Mesenchymal stem cell (in vitro differentiated cells and primary cell): ENCODE results near the gene CDCP1.
"Not testable (repeated sequence)": the region's sequence is repeated elsewhere in the genome, so short reads cannot be mapped to it uniquely, and the experiment has no call there.

ENCODE experiments used
- DNase-seq: peaks from one replicate; pipeline ENCODE4 v3.0.0-alpha.2; 2013
- H2AFZ ChIP-seq: one replicate; pipeline ENCODE4 v1.6.1; 2013; ENCODE audit warnings: low read depth, mild to moderate bottlenecking, control low read depth, inconsistent platforms, low read length, moderate library complexity
- H2AK5ac ChIP-seq: 2 replicates; pipeline ENCODE4 v1.6.1; 2013; ENCODE audit warnings: low read length, moderate library complexity, mild to moderate bottlenecking, inconsistent platforms; ENCODE audit not compliant: severe bottlenecking
- H2BK120ac ChIP-seq: one replicate; pipeline ENCODE4 v1.6.1; 2013; ENCODE audit warnings: low read depth, mild to moderate bottlenecking, inconsistent platforms, low read length, moderate library complexity
- H2BK12ac ChIP-seq, 2 experiments: one replicate each; pipeline ENCODE4 v1.6.1; 2013; ENCODE audit warnings: inconsistent platforms in 2 of 2, low read length in 2 of 2, mild to moderate bottlenecking in 2 of 2, moderate library complexity in 2 of 2, control low read depth in 1 of 2
- H2BK15ac ChIP-seq: one replicate; pipeline ENCODE4 v1.6.1; 2013; ENCODE audit warnings: mild to moderate bottlenecking, low read depth, inconsistent platforms; ENCODE audit not compliant: poor library complexity, severe bottlenecking
- H2BK5ac ChIP-seq: 2 replicates; pipeline ENCODE4 v1.6.1; 2013; ENCODE audit warnings: low read depth, mild to moderate bottlenecking, low read length, control low read depth, inconsistent platforms; ENCODE audit not compliant: poor library complexity, severe bottlenecking
- H3K14ac ChIP-seq, 2 experiments: one replicate each; pipeline ENCODE4 v1.6.1; 2013; ENCODE audit warnings: inconsistent platforms in 2 of 2, low read length in 2 of 2, control low read depth in 1 of 2, mild to moderate bottlenecking in 1 of 2, moderate library complexity in 1 of 2
- H3K18ac ChIP-seq, 2 experiments: one replicate each; pipeline ENCODE4 v1.6.1; 2013; ENCODE audit warnings: inconsistent platforms in 2 of 2, low read length in 2 of 2, control low read depth in 1 of 2, low read depth in 1 of 2, mild to moderate bottlenecking in 1 of 2
- H3K23ac ChIP-seq, 2 experiments: one replicate each; pipeline ENCODE4 v1.6.1; 2013; ENCODE audit warnings: inconsistent platforms in 2 of 2, low read length in 2 of 2, mild to moderate bottlenecking in 2 of 2, moderate library complexity in 2 of 2, control low read depth in 1 of 2
- H3K27ac ChIP-seq: 2 replicates; pipeline ENCODE4 v1.5.1; 2013; ENCODE audit warnings: mild to moderate bottlenecking, moderate library complexity, low read length, control low read depth, inconsistent platforms; ENCODE audit not compliant: poor library complexity, severe bottlenecking
- H3K27me3 ChIP-seq, 2 experiments: 2 replicates each; pipeline versions ENCODE4 v1.6.1 to v1.7.0; 2013; ENCODE audit warnings: low read length in 2 of 2, mild to moderate bottlenecking in 2 of 2, moderate library complexity in 2 of 2, control low read depth in 1 of 2, inconsistent platforms in 1 of 2; ENCODE audit not compliant: control insufficient read depth in 1 of 2, insufficient read depth in 1 of 2
- H3K36me3 ChIP-seq, 2 experiments: 2 replicates each; pipeline versions ENCODE4 v1.6.1 to v1.7.0; 2013; ENCODE audit warnings: low read length in 2 of 2, control low read depth in 1 of 2, inconsistent platforms in 1 of 2, low read depth in 1 of 2, mild to moderate bottlenecking in 1 of 2; ENCODE audit not compliant: insufficient read depth in 2 of 2, control insufficient read depth in 1 of 2
- H3K4ac ChIP-seq, 2 experiments: one replicate each; pipeline ENCODE4 v1.6.1; 2013; ENCODE audit warnings: inconsistent platforms in 2 of 2, low read length in 2 of 2, mild to moderate bottlenecking in 2 of 2, moderate library complexity in 2 of 2, control low read depth in 1 of 2, low read depth in 1 of 2
- H3K4me1 ChIP-seq: 2 replicates; pipeline ENCODE4 v1.6.1; 2013; ENCODE audit warnings: low read depth, low read length, control low read depth; ENCODE audit not compliant: control insufficient read depth, insufficient read depth
- H3K4me2 ChIP-seq: 2 replicates; pipeline ENCODE4 v1.6.1; 2013; ENCODE audit warnings: low read length, mild to moderate bottlenecking, inconsistent platforms; ENCODE audit not compliant: poor library complexity, severe bottlenecking
- H3K4me3 ChIP-seq, 2 experiments: 2 replicates each; pipeline versions ENCODE4 v1.5.1 to v1.7.0; 2013; ENCODE audit warnings: low read length in 2 of 2, mild to moderate bottlenecking in 2 of 2, control low read depth in 1 of 2, low read depth in 1 of 2; ENCODE audit not compliant: insufficient read depth in 1 of 2
- H3K79me1 ChIP-seq: replicated peaks from 2 replicates; pipeline ENCODE4 v1.6.1; 2013; ENCODE audit warnings: mild to moderate bottlenecking, control low read depth, low read length, inconsistent platforms; ENCODE audit not compliant: poor library complexity, severe bottlenecking
- H3K9ac ChIP-seq: 2 replicates; pipeline ENCODE4 v1.7.0; 2013; ENCODE audit warnings: mild to moderate bottlenecking, low read length, moderate library complexity
- H3K9me3 ChIP-seq: 2 replicates; pipeline ENCODE4 v1.7.0; 2013; ENCODE audit warnings: mild to moderate bottlenecking, low read length; ENCODE audit not compliant: control insufficient read depth
- H4K8ac ChIP-seq: one replicate; pipeline ENCODE4 v1.6.1; 2013; ENCODE audit warnings: inconsistent platforms, mild to moderate bottlenecking, low read length, moderate library complexity
- H4K91ac ChIP-seq: one replicate; pipeline ENCODE4 v1.6.1; 2013; ENCODE audit warnings: mild to moderate bottlenecking, low read length, inconsistent platforms
- WGBS: methylation state at CpG from one replicate; pipeline ENCODE4 v1.1.7; 2013; ENCODE audit warnings: mixed read lengths; 5-methylcytosine and 5-hydroxymethylcytosine counted together

CDCP1 gene

GRCh38 chr3:45055411-45056143 lies 90.6 kb downstream of the CDCP1 start:
- peak overlapping the region; percentile 74 for H2BK5ac ChIP-seq
- peak overlapping the region; percentile 87 for H4K91ac ChIP-seq
- H3K4me2 ChIP-seq: no peak overlapping the region
- no peak overlapping the region for H3K14ac ChIP-seq
- H2BK12ac ChIP-seq: peak overlapping the region; percentile 74 to 87
- DNase-seq: peak; percentile 92
- peak overlapping the region in 1 of 2 experiments; percentile 82 for H3K4ac ChIP-seq
- H3K36me3 ChIP-seq: no peaks in the 10 kb centered on the region
- peaks cover 12% of the 10 kb centered on the region for H3K4me1 ChIP-seq
- peak overlapping the region; percentile 80 for H4K8ac ChIP-seq
- no peak overlapping the region for H2AFZ ChIP-seq
- peak overlapping the region; percentile 74 for H3K9ac ChIP-seq
- no peaks in the 10 kb centered on the region for H3K79me1 ChIP-seq
- H3K27me3 ChIP-seq: no peaks in the 10 kb centered on the region
- WGBS: 24% methylated on average over 3 of the region's 7 CpGs
- H2BK120ac ChIP-seq: peak overlapping the region; percentile 64
- no peaks in the 10 kb centered on the region for H3K9me3 ChIP-seq
- peak overlapping the region; percentile 98 for H2AK5ac ChIP-seq
- peak overlapping the region; percentile 37 to 91 for H3K18ac ChIP-seq
- no peak overlapping the region for H3K23ac ChIP-seq
- peak overlapping the region; percentile 98 for H3K27ac ChIP-seq
- no peak overlapping the region for H2BK15ac ChIP-seq
- H3K4me3 ChIP-seq: peak overlapping the region in 1 of 2 experiments; percentile 17

DNA sequence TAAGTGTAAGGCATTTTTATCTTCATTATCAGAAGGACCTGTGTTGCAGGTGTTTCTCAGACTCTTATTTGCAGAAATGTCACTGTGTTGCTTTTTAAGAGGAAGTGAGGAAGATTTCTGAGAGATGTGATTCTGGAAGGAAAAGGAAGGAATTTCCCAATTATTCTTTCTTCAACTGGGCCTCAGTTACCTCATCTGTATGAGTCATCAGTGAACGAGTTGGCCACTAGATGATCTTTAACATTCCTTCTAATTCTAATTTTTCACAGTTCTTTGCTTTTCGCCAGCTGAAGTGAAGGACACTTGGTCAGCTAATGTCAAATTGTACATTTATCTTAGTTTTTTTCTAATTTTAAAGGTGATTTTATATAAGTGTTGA lies 91.2 kb downstream of the CDCP1 start:
- no peak overlapping the region for H2BK15ac ChIP-seq
- no peaks in the 10 kb centered on the region for H3K36me3 ChIP-seq
- H2BK120ac ChIP-seq: no peak overlapping the region
- H2BK5ac ChIP-seq: no peak overlapping the region
- peak; percentile 92 for DNase-seq
- peak overlapping the region in 1 of 2 experiments; percentile 17 for H3K4me3 ChIP-seq
- no peak overlapping the region for H2AFZ ChIP-seq
- no peak overlapping the region for H4K8ac ChIP-seq
- no peaks in the 10 kb centered on the region for H3K27me3 ChIP-seq
- H3K14ac ChIP-seq: no peak overlapping the region
- H3K4me2 ChIP-seq: no peak overlapping the region
- peak overlapping the region; percentile 98 for H3K27ac ChIP-seq
- no peak overlapping the region for H3K23ac ChIP-seq
- no peak overlapping the region for H3K4ac ChIP-seq
- peaks cover 12% of the 10 kb centered on the region for H3K4me1 ChIP-seq
- H2BK12ac ChIP-seq: no peak overlapping the region
- 0% methylated on average over 1 of the region's 2 CpGs for WGBS
- no peak overlapping the region for H2AK5ac ChIP-seq
- no peaks in the 10 kb centered on the region for H3K9me3 ChIP-seq
- H3K9ac ChIP-seq: peak overlapping the region; percentile 74
- H3K79me1 ChIP-seq: no peaks in the 10 kb centered on the region
- no peak overlapping the region for H3K18ac ChIP-seq
- H4K91ac ChIP-seq: no peak overlapping the region

DNA sequence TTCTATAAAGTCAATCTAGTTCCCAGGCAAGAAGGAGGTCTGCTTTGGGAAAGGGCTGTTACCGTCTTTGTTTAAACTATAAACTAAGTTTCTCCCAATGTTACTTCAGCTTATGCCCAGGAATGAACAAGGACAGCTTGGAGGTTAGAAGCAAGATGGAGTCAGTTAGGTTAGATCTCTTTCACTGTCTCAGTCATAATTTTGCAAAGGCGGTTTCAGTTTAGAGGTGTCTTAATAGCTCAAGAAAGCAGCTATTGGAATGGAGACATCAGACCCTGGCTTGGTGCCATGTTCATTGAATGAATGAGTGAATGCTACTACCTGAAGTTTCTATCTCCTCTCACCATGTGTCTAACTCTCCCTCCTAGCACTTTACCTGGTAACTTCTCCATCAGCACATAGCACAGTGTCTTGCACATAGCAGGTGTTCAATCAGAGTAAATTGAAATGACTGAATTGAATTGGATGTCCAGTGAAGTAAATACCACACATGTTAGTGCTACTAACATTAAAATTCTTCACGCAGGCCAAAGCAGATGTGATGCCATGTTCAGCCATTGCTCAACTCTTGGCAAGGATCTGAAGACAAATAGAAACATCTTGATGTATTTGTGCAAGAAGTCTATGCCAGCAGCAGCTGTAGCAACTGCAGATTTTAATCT lies 91.9 kb downstream of the CDCP1 start:
- no peak overlapping the region for H2AFZ ChIP-seq
- peak overlapping the region; percentile 32 to 66 for H3K4ac ChIP-seq
- no peak overlapping the region for H2BK120ac ChIP-seq
- no peak overlapping the region for H3K4me3 ChIP-seq
- no peak overlapping the region for H4K91ac ChIP-seq
- H3K9me3 ChIP-seq: no peaks in the 10 kb centered on the region
- WGBS: 90% methylated on average over 2 of the region's 3 CpGs
- no peaks in the 10 kb centered on the region for H3K36me3 ChIP-seq
- H3K27me3 ChIP-seq: no peaks in the 10 kb centered on the region
- H3K4me1 ChIP-seq: peaks cover 12% of the 10 kb centered on the region
- H2AK5ac ChIP-seq: peak overlapping the region; percentile 58
- peak; percentile 79 for DNase-seq
- no peak overlapping the region for H3K23ac ChIP-seq
- no peak overlapping the region for H2BK15ac ChIP-seq
- peak overlapping the region; percentile 29 for H4K8ac ChIP-seq
- H3K9ac ChIP-seq: peak overlapping the region; percentile 74
- H2BK5ac ChIP-seq: no peak overlapping the region
- H3K27ac ChIP-seq: peak overlapping the region; percentile 98
- H3K79me1 ChIP-seq: no peaks in the 10 kb centered on the region
- no peak overlapping the region for H3K4me2 ChIP-seq
- H3K14ac ChIP-seq: no peak overlapping the region
- H2BK12ac ChIP-seq: peak overlapping the region; percentile 59 to 78
- H3K18ac ChIP-seq: peak overlapping the region in 1 of 2 experiments; percentile 50

DNA sequence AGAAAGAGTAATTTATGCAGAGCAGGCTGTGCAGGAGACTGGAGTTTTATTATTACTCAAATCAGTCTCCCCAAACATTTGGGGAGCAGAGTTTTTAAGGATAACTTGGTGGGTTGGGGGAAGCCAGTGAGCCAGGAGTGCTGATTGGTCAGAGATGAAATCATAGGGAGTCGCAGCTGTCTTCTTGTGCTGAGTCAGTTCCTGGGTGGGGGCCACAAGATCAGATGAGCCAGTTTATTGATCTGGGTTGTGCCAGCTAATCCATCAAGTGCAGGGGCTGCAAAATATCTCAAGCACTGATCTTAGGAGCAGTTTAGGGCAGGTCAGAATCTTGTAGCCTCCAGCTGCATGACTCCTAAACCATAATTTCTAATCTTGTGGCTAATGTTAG lies 92.4 kb downstream of the CDCP1 start:
- H2AFZ ChIP-seq, H2AK5ac ChIP-seq, H4K8ac ChIP-seq, H3K27ac ChIP-seq, H3K9me3 ChIP-seq, H2BK5ac ChIP-seq, H3K23ac ChIP-seq, H2BK15ac ChIP-seq, H3K4me3 ChIP-seq, H4K91ac ChIP-seq, H3K4me2 ChIP-seq, H3K4ac ChIP-seq, H3K79me1 ChIP-seq, H3K14ac ChIP-seq, DNase-seq, H2BK12ac ChIP-seq, H2BK120ac ChIP-seq, H3K36me3 ChIP-seq, H3K27me3 ChIP-seq: not testable (repeated sequence)
- peaks cover 12% of the 10 kb centered on the region for H3K4me1 ChIP-seq
- 33% methylated on average over 1 of the region's 1 CpG for WGBS
- H3K18ac ChIP-seq: peak overlapping the region in 1 of 2 experiments; percentile 16
- peak overlapping the region; percentile 74 for H3K9ac ChIP-seq
